HG03469 (cell line): Measurements from ENCODE around the gene CAMTA1.

ENCODE experiments used
- ATAC-seq: cut with Tn5 transposase; IDR thresholded peaks from one replicate; pipeline ENCODE4 v1.9.1; 2021; ENCODE audit warnings: mild to moderate bottlenecking, moderate library complexity, moderate number of reproducible peaks; ENCODE audit not compliant: unreplicated experiment

The CAMTA1 gene

DNA sequence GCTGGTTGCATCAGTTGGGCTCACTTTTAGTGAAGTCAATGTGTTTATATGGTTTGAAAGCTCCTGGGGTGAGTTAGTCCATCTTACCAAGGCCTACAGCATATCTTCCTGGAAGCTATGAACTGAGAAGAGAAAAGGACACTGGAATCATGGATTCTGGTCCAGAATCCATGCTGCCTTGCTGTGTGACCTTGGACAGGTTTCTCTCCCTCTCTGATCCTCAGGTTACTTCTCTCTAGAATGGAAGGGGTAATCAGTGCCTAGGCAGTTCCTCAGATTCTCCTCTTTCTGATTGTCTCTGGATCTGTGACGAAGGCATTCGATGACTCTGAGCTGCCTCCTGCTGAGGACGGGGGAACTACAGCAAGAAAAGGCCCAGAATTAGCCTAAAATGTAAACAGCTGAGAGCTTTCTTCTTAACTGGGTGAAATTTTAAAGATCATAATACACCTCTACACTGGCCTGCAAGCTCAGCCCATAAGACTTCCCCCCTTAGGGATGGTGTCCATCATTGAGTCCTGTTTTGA lies 560.9 kb downstream of the CAMTA1 start:
- no peak for ATAC-seq

GRCh38 chr1:7346600-7347570 lies 561.6 kb downstream of the CAMTA1 start:
- no peak for ATAC-seq

DNA sequence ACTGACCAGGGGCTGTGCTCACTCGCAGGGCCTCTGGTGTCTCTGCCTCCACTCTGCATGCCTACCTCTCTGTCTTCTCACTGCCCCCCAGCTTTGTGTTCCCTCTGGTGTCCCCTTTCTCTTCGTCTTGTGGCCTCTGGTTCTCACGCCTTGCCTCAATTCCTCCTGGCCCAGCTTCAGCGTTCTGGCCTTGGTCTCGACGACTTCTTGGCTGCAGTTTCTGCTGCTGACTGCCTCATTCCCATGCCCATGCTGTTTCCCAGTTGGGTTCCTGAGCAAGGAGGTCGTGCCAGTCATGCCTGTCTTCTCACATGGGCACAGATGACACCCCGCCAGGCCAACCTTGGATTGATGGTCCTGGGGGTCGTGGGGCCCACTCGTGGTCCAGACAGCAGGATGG lies 562.8 kb downstream of the CAMTA1 start:
- ATAC-seq, result no peak

- no peak for ATAC-seq
Observed at GRCh38 chr1:7348580-7348979, 563.3 kb downstream of the CAMTA1 start.

DNA sequence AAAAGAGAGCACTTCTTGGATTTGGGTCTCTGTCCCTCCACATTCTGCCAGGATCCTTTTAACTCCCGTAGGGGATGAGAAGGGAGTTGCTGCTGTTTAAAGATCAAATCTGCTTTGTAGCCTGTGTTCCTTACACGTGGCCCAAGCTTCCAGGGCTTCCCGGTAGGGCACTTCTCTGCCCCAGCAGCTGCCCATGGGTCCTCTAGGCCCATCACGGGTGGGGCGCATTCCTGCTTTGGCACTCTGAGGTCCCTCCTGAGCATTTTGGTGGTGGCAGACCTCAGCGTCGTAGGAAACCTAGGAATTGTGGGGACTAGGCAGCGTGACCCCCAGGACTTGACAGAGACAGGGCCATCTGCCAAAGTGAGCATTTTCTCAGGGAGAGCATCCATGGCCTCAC lies 565.5 kb downstream of the CAMTA1 start:
- no peak for ATAC-seq

- no peak for ATAC-seq
Observed at GRCh38 chr1:7351649-7352048, 566.4 kb downstream of the CAMTA1 start.

GRCh38 chr1:7352364-7352763 lies 567.1 kb downstream of the CAMTA1 start:
- no peak for ATAC-seq

DNA sequence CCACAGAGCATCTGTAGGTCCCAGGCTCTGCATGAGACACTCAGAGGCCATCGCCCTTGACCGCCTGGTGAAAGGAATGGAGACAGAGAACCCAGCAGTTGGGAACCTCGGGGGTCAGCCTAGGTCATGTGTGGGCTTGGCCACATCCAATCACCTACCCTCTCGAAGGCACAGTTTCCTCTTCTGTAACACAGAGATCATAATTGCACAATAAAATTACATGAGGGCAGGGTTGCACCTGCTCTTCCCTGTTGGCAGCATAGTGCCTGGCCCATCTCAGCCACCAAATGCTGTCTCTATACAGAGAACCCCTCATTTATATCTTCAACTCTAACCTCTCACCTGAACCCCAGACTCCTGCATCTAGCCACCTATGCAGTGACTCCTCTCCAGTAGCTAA lies 567.7 kb downstream of the CAMTA1 start:
- no peak for ATAC-seq

DNA sequence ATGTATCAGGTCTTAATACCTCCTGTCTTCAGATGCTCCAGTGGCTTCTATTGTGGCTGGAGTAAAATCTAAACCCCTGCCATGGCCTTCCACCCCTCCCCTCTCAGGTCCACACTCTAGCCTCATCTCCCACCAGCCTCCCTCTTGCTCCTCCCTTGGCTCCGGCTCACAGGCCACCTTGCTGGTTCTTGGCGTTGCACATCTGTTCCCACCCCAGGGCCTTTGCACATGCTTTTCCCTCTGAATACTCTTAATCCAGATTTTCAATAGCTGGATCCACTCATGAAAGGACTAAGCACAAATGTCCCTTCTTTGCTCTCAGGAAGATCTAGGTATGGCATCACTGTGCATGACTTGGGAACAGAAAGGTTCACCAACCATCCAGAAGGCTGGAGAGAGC lies 570.4 kb downstream of the CAMTA1 start:
- ATAC-seq, result no peak

DNA sequence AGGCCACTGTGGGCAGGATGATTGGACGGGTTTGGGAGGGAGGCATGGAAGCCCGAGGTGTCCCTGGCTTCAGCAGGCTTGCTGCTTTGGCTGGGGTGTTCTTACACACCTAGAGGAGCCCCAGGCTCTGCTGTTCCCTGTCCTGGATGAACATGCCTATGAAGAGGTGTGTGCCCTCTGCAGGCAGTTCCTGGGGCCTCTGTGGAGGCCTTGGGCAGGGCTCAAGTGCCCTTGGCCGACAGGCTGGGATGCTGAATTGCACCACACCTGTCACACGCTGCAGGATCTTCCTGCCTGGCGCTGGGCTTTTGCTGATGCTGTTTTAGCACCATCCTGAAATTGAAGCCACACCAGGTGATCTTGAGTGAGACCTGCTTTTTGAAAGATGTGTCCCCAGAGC lies 570.8 kb downstream of the CAMTA1 start:
- ATAC-seq, result no peak

DNA sequence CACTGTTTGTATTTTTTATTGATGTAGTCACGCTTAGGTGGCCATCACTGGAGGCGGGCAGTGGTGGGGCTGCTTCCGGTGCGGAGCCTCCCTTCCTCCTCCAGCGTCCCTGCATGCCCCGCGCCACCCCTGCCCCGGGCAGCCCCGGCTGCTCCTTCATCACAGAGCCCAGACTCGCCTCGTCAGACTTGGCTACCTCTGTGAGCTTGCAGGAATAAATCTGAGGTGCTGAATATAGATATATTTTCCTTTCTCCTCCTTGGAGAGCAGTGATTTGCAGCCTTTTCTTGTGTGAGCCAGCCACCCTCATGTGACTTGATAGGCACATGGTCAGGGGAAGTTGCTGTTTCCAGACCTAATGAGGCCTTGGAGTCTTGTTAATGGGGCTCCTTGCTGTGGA lies 573.2 kb downstream of the CAMTA1 start:
- ATAC-seq, result no peak

- ATAC-seq, result no peak
Observed at GRCh38 chr1:7360526-7360925, 575.3 kb downstream of the CAMTA1 start.

- no peak for ATAC-seq
Observed at GRCh38 chr1:7362947-7363346, 577.7 kb downstream of the CAMTA1 start.

DNA sequence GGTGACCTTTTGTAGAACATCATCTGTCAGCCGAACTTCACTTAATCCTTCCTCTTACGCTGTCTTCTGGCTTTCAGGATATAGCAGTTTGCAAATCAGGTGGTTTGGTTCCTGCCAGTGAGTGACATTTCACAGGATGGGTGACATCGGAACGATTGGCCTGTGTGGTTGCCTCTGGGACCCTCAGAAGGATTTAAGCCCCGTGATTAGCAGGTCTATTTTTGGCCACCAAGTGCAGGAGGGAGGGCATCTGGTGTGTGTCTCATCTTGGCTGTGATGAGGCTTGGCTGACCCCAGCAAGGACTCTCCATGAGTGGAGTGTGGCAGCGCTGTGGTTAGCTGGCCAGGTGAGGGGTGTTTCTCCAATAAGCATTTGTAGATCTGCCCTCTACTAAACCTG lies 578.2 kb downstream of the CAMTA1 start:
- ATAC-seq, result no peak

- ATAC-seq, result no peak
Observed at GRCh38 chr1:7365706-7366105, 580.5 kb downstream of the CAMTA1 start.

DNA sequence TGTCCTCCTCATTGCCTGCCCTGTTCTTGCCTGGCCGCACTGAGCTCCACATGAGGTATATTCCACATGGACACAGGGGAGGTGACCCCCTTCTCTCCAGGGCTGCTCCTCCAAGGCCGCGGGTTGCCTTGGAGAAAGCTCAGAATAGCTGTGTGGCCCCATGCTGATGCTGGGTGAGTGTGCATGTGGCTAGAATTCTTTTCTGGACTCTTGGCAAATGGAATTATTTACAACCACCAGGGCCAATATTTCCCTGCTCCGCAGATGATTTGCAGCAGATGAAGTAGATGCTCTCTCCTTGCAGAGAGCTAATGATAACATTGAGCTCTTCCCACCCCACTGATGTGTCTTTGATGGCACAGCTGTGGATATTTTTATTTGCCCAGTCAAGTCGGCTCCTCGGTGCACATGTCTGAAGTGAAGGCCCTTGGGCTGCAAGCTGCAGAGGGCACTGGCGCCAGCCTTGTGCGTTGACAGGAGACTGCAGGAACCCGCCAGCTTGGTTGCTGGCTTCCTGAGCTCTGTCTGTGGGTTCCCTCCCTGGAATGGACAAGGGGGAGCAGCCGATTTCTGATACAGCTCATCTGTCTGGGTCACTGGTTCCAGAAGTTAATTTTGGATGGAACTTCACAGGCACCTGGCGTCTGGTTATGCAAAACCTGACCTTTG lies 581.2 kb downstream of the CAMTA1 start:
- ATAC-seq, result no peak

GRCh38 chr1:7366955-7367665 lies 581.9 kb downstream of the CAMTA1 start:
- ATAC-seq, result no peak

DNA sequence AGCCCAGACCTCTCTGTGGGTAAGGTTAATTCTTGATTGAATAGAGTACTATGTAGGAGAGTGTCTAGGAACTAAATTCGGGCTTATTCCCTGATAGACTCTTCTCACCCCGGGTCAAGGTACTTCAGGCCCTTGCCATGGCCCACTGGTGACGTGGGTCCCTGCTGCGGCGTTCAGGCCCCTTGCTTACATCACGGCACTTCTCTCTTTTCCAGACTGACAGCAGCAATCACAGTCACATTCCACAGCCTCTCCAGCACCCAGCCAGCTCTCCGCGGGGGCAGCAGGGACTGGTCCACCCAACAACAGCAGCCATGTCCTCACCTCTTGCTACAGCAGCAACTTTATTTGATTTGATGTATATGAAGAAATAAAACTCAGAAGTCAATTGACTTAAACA lies 584.6 kb downstream of the CAMTA1 start:
- no peak for ATAC-seq

DNA sequence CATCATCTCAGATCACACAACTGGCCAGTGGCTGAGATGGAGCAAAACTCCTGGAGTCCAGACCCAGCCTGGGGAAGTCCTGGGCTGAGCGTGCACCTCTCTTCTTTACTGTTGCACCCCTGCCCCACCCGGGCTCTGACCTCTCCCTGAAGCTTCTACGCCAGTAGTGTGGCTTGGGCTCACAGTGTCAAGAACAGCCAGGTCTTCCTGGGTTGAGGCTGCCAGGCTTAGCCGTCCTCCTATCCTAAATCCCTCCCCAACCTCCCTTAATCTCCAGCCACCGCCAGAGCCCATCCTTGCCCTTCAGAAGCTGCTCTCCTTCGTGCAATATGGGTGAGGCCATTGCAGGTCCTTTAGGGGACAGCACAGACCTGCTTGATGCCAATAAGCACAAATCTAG lies 586.7 kb downstream of the CAMTA1 start:
- ATAC-seq, result no peak

DNA sequence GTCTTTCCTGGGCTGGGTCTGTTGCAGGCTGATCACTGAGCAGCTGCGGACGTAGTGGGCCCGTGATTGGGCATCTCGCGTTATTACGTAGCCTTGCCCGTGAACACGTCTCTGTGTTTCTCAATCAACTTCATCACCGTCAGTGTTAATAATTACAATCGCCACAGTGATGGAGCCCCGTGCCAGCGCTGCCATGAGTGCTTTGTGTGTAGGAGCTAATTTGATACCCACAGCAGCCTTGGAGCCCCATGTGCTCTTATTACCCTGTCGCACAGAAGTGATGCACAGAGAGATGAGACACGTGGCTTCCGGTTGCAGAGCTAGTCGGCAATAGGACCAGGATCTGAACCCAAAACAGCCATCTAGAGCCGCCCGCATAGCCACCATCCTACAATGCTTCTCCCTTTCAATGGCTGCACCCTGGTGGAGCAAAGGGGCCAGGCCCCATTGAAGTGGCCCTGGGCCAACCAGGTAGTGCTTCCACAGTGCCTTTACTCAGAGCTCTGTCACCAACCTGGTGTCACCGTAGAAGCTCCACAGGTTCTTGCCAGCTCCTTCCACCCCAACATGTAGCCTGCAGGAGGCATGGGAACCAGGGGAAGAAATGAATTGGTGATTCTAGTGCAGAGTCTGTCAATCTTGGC lies 587.3 kb downstream of the CAMTA1 start:
- ATAC-seq, result no peak

DNA sequence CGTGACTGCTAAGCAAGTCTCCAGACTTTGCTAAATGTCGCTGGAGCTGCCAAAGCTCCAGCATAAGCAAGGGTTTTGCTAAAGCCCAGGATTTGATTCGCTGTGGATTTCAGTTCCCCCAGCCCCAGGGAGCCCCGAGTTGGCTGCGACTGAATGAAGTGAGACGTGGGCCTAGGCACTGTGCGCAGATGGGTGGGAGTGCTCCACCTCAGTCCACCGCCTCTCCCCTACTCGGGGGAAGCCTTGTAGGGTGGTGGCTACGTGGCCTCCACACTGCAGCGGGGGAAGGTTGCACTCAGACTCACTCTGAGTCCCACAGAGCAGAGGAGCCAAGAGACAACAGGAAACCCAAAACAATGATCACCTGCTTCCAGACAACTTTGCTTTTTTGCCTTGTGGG lies 588.0 kb downstream of the CAMTA1 start:
- ATAC-seq, result no peak
